HG02588 (cell line): ENCODE data around the gene OR4P4.

Source experiments
- ATAC-seq: cut with Tn5 transposase; IDR thresholded peaks from one replicate; pipeline ENCODE4 v1.9.1; 2021; ENCODE audit warnings: mild to moderate bottlenecking, moderate library complexity; ENCODE audit not compliant: unreplicated experiment

The OR4P4 gene

DNA sequence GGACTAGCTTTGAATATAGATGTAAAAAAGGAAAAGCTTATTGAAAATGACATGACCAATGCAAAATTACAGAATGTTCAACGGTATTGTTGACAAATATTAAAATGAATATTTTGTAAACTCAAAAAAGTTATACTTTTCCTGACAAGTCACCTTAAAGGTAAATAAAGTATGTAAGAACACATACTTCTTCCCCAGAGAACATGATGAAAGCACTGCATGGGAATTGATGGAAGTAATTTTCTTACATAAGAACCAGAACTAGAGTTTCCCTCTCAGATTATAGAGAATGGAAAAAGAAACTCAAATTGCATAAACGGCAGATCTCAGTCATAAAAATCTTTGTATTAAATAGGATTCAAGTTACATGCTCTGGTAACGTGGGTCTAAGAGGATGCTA is at the start of gene OR4P4:
OR4P4 (plus strand) TSS at position 301 of the 400 bp plus-strand sequence.
- no peak for ATAC-seq

DNA sequence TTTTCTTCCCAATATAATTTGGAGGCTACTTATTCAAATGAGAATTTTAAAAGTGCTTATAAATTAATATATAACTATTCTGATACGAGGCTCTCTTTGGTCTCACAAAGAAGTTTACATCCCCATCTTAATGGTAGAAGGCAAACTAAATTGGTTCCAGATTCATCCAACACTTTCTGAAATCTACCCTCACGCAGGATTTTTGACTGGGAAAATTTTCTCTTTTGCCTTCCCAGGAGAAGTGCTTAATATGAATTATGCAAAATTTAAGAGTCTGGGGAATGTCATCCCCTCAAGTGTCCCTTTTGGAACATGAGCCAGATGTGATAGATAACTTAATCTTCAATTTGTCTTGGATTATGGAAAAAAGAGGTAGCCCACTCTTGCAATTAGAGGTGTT is 27.4 kb upstream of the OR4P4 start, which contains the start of gene OR4C11:
OR4C11 (minus strand) TSS at position 101 of the 400 bp plus-strand sequence. CDS start 3,272 bp downstream, outside the sequence.
- no peak for ATAC-seq

GRCh38 chr11:55624531-55624930 is 10.4 kb upstream of the OR4P4 start:
- ATAC-seq = no peak

DNA sequence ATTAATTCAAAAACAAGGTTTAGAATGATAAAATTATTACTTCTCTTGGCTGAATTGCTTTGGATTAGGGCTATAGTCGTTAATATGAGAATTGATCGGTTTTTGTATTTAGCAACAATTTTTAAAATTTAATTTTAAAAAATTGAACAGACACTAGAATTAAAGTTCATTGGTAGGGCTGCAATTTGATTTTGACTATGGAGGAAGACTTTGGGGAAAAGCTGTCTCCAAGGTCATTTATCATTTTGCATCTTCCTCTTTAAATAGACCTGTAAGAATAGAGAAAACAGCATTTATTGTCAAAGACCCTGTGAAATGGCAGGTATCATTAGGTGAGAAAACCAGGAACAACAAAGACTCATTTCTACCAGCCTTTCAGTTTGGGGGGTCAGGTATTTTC is 13.1 kb downstream of the OR4P4 start, which contains the start of gene OR4S2:
OR4S2 (plus strand) TSS at position 301 of the 400 bp plus-strand sequence. CDS start 2,577 bp downstream, outside the sequence.
- no peak for ATAC-seq

DNA sequence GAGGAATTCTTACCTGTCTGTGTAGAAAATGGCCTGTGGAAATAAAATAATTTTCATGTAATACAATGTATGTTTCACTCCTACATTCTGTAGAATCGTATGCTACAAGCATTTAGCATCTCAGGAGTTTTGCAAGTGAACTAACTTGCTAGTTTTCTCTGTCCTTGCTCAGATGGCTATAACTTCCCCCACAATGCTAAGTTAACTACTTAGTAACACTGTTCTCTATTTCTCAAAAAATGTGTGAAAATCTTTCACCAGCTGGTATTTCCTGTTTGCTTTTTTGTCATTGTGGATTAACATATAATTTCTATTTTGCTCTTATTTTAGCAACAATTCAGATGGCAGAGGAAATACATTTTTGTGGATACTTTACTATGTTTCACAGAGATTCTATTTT is 17.6 kb downstream of the OR4P4 start:
- ATAC-seq = no peak

GRCh38 chr11:55655096-55655495 is 20.2 kb downstream of the OR4P4 start:
- no peak for ATAC-seq

DNA sequence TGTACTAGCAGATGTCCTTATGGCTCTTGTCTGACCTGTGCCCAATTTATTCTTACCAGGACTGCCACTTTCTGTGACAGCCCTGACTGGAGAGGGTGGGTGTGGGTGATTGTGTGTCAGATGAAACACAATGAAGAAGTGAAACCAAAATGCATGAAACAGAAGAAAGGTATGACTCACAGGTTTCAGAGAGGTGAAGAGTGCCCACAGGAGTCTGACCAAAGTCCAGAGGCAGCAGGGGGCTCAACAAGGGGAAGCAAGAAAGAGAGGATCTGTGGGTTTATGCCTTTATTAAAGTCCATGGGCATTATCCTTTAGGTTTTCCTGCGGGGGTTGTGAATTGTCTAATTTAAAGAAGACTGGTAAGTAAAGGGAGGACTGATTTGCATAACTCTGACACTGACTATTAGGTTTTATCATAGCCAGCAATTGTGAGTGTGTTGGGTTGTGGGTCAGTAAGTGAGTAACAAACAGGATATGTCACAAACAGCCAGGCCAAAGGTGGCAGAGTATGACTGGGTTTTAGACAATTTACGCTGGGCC is 23.2 kb downstream of the OR4P4 start:
- ATAC-seq = peak; percentile 96

GRCh38 chr11:55658608-55659007 is 23.7 kb downstream of the OR4P4 start:
- peak; percentile 35 for ATAC-seq

- no peak for ATAC-seq
These were observed 27.0 kb downstream of the OR4P4 start, which contains the start of gene OR4C6 for GRCh38 chr11:55661901-55662300. Gene OR4C6, plus strand, starts transcription at chr11:55662201. Its CDS starts 2,966 bp downstream, at chr11:55665167.

DNA sequence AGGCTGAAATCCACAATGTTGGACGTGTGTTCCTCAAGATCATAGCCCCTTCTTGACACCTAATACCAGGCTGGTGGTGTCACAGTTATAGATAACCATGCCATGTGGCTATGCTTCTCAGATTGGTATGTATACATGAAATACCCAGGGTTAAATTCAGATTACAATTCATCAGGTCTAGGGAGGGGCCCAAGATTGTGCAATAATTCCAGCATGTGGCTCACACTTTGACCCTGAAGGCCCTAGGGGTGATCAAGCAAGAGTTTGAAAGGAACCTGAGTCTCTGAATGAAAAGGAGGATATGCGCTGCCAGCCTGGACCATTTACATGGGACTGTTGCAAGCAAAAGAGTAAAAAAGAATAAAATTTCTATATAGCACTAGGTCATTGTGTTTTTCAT is 34.5 kb downstream of the OR4P4 start:
- no peak for ATAC-seq

DNA sequence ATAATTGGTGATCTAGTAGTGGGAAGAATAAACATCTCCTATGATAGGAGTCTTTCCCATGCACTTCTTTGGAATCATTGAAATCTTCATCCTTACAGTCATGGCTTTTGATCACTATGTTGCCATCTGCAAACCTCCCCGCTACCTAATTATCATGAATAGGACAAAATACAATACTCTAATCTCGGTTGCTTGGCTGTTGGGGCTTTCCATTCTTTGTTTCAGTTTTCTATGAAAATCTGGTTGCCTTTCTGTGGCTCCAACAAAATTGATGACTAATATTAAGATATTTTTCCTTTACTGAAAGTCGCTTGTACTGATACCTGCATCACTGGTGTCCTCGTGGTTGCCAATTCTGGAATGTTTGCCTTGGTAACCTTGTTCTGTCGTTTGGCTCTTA is 38.9 kb downstream of the OR4P4 start:
- ATAC-seq = no peak
